H1 (cell line): ENCODE data around the gene HEATR5A. TPM values are rescaled to one million over a fixed set of nuclear protein-coding genes. Genes with fewer than 3 reads are reported as not detected.

ENCODE experiments used
- CBX5 ChIP-seq: fragments of 300-800, 300-1000 bp; sonication (generic); IDR thresholded peaks from 2 replicates; pipeline ENCODE4 v1.7.1; 2016; ENCODE audit warnings: antibody characterized with exemption, low read length, low read depth
- CHD7 ChIP-seq: fragments of 300-600 bp; sonication (generic); IDR thresholded peaks from 2 replicates; pipeline ENCODE4 v1.7.1; 2012; ENCODE audit warnings: low read length, moderate library complexity, mild to moderate bottlenecking, inconsistent platforms; ENCODE audit not compliant: insufficient replicate concordance
- CREB1 ChIP-seq: IDR thresholded peaks from 2 replicates; pipeline ENCODE4 v1.6.1; 2012; ENCODE audit warnings: inconsistent platforms
- GABPA ChIP-seq: IDR thresholded peaks from 2 replicates; pipeline ENCODE4 v1.6.1; 2011; ENCODE audit warnings: mild to moderate bottlenecking, low read length, moderate library complexity, borderline replicate concordance; ENCODE audit not compliant: insufficient read depth
- KDM5A ChIP-seq: fragments of 200-600 bp; IDR thresholded peaks from 2 replicates; pipeline ENCODE4 v1.7.1; 2012; ENCODE audit warnings: mild to moderate bottlenecking, low read length, inconsistent platforms, mixed read lengths
- RFX5 ChIP-seq: IDR thresholded peaks from 2 replicates; pipeline ENCODE4 v1.6.1; 2011; ENCODE audit warnings: low read depth, low read length, improper control_type of control experiment, borderline replicate concordance
- SIN3A ChIP-seq, 2 experiments: IDR thresholded peaks in 1 of 2; conservative IDR thresholded peaks in 1 of 2; 2 replicates each; pipeline ENCODE4 v1.6.1; 2011 to 2012; ENCODE audit warnings: low read length in 2 of 2, improper control_type of control experiment in 1 of 2, low read depth in 1 of 2, mild to moderate bottlenecking in 1 of 2
- SP2 ChIP-seq: IDR thresholded peaks from 2 replicates; pipeline ENCODE4 v1.6.1; 2012; ENCODE audit warnings: mild to moderate bottlenecking, low read length, inconsistent platforms
- SRF ChIP-seq: IDR thresholded peaks from 2 replicates; pipeline ENCODE4 v1.6.1; 2011; ENCODE audit warnings: mild to moderate bottlenecking, low read depth, low read length, moderate library complexity
- polyA plus RNA-seq, 7 experiments: library from polyadenylated mRNA; depleted of rRNA in 3 of 7; stranded (reverse) in 5 of 7; unstranded in 2 of 7; fragments of >200 nt in 5 of 7; fragments of 200-250 nt in 2 of 7; gene quantifications; 1 replicate in 5 of 7; 2 replicates in 1 of 7; 4 replicates in 1 of 7; pipeline versions ENCODE4 v1.2.1 to v1.2.3, GENCODE V29; 2011 to 2013; ENCODE audit warnings: missing spikeins in 2 of 7, mixed read lengths in 2 of 7
- total RNA-seq: library from RNA; stranded (reverse); fragmentation: NEBNext Ultra II Directional; extraction: Animal tissue kit (Norgen Biotek cat#: 25700); gene quantifications from 2 replicates; pipeline ENCODE4 v1.2.1, GENCODE V29; 2021
- TF ChIP-seq, protein P1 (sequence below): IDR thresholded peaks from 2 replicates; pipeline ENCODE4 v1.6.1; 2012; ENCODE audit warnings: low read length, inconsistent platforms

The HEATR5A gene
- total and polyA plus RNA-seq, 2 of the 8 experiments (the other 6 are each of a cell fraction or from before 2014, with no cell fraction given) = 9.0 to 36.2 TPM

GRCh38 chr14:31449136-31449535, 28.8 kb upstream of the HEATR5A start (continued):
- TF ChIP-seq CHD7 (no peak), GABPA (no peak), KDM5A (no peak), RFX5 (no peak), SP2 (no peak), SRF (no peak), SIN3A (conservative IDR thresholded peaks at IDR 0.05 in 1 of 2, IDR thresholded peaks at IDR 0.05 in 1 of 2; ENCODE audit: low read depth in 1 of 2, low read length in 2 of 2) (no peak), CREB1 (no peak), CBX5 (no peak)
- TF ChIP-seq, protein P1, sequence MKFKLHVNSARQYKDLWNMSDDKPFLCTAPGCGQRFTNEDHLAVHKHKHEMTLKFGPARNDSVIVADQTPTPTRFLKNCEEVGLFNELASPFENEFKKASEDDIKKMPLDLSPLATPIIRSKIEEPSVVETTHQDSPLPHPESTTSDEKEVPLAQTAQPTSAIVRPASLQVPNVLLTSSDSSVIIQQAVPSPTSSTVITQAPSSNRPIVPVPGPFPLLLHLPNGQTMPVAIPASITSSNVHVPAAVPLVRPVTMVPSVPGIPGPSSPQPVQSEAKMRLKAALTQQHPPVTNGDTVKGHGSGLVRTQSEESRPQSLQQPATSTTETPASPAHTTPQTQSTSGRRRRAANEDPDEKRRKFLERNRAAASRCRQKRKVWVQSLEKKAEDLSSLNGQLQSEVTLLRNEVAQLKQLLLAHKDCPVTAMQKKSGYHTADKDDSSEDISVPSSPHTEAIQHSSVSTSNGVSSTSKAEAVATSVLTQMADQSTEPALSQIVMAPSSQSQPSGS = no peak
